ENCODE data around the gene NPIPA8. TPM values are rescaled to one million over a fixed set of nuclear protein-coding genes. Genes with fewer than 3 reads are reported as not detected.
"Not testable (repeated sequence)": the region's sequence is repeated elsewhere in the genome, so short reads cannot be mapped to it uniquely, and the experiment has no call there.

Gene NPIPA8
- total RNA-seq, 2 experiments from 2014 or later, result 16.0 to 18.8 TPM

DNA sequence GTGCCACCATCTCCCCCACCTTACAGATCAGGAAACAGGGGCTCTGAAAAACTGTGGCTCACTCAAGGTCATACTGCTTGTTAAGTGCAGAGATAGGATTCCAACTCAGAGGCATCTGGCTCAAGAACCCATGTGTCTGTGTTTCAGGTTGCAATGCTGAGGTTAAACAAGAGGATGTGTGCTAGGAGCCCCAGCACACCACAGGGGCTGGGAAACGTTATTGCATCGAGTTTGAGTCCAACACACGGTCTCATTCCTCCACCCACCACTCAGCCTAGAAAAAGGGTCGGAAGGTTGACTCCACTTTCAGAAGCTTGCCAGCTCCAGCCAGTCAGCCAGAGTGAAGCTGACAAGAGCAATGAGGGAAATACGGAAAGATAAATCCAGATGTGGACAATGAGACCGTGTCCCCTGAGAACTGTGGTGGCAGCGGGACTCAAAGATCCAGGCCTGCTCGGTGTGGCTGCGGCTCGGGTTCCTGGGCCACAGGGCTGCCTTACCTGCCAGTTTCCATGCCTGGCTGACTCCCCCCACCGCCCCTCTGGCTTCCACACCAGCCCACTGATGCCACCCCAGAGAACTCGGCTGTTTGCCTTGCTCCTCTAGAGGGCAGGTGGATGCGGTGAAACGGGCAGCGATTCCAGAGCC, 33.4 kb downstream of the NPIPA8 start:
- H3K27me3 Mint-ChIP-seq; DNase-seq; H3K27ac Mint-ChIP-seq; H3K36me3 Mint-ChIP-seq; H3K9me3 Mint-ChIP-seq; POLR2A ChIA-PET; H3K4me3 Mint-ChIP-seq; ATAC-seq (ENCODE audit: low read depth); H3K4me1 Mint-ChIP-seq: not testable (repeated sequence)

DNA sequence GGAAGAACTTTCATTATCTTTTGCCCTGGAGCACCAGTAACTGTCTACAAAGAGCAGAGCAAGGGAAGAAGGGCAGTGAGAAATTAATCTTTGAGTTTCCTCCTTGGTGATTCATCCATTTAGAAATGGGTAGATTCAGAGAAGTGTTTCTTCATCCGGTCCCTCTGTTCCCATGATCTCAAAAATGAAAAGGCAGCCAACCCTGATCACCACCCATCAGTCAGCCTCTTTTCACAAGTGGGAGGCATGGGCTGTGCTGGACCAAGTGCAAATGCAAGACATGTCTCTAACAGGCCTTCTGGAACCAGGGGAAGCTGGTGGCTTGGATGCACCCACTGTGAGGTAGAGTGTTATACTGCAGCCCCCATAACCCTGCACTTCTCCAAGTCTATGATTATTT, 38.8 kb downstream of the NPIPA8 start:
- H3K4me3 Mint-ChIP-seq; DNase-seq; POLR2A ChIA-PET; H3K27me3 Mint-ChIP-seq; ATAC-seq (ENCODE audit: low read depth); H3K27ac Mint-ChIP-seq; H3K9me3 Mint-ChIP-seq; H3K4me1 Mint-ChIP-seq; H3K36me3 Mint-ChIP-seq: not testable (repeated sequence)

DNA sequence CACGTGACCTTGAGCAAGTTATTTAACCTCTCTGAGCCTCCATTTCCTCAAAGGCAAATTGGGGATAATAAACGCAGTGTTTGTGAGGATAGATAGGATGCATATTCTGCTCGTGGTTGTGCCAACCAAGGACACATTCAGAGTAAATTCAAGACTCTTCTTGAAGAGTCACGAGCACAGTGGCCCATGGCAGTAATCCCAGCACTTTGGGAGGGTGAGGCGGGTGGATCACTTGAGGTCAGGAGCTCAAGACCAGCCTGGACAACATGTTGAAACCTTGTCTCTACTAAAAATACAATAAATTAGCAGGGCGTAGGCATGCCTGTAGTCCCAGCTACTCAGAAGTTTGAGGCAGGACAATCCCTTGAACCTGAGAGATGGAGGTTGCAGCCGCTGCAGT, 39.6 kb downstream of the NPIPA8 start:
- H3K27me3 Mint-ChIP-seq; H3K27ac Mint-ChIP-seq; ATAC-seq (ENCODE audit: low read depth); H3K9me3 Mint-ChIP-seq; H3K36me3 Mint-ChIP-seq; POLR2A ChIA-PET; H3K4me3 Mint-ChIP-seq; DNase-seq; H3K4me1 Mint-ChIP-seq: not testable (repeated sequence)

DNA sequence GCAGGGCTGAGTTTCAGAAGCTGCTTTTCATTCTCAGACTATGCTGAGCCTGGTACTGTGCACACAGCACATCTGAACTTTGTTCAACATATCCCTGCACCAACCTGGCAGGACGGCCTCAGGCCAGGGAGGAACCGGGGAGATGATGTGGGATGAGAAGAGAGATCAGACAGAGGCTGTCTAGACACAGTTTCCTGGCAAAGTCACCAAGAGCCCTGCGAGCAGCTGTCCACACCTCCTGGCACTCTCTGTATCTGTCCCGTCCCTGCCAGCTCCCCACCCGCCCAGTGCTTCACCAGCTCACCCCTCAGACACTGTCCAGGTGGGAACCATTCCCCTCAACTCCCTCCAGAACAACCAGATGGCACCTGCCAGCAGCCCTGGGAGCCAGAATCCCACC, 42.2 kb downstream of the NPIPA8 start:
- POLR2A ChIA-PET; H3K27ac Mint-ChIP-seq; H3K27me3 Mint-ChIP-seq; H3K4me1 Mint-ChIP-seq; H3K36me3 Mint-ChIP-seq; H3K9me3 Mint-ChIP-seq; ATAC-seq (ENCODE audit: low read depth); H3K4me3 Mint-ChIP-seq; DNase-seq: not testable (repeated sequence)

DNA sequence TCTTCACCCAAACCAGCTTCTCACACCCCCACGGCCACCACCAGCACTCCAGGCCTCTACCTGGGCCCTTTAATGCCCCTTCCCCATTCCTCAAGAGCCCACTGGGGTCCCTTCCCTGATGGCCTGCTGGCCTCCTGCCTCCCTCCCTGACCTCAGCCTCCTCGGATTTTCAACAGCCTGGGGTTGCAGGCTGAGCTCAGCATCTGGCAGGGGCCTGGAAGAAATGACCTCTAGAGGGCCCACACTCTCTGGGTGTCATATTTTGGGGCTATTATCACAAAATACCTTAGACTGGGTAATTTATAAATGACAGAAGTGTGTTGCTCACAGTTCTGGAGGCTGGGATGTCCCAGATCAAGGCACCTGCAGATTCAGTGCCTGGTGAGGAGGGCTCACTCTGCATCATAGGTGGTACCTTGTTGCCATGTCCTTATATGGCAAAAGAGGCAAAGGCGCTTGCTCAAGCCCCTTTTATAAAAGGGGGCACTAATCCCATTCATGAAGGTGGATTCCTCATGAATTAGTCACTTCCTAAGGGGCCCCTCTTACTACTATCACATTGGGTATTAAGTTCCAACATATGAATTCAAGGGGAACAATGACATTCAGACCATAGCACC, 43.1 kb downstream of the NPIPA8 start:
- H3K36me3 Mint-ChIP-seq; H3K27ac Mint-ChIP-seq; H3K27me3 Mint-ChIP-seq; ATAC-seq (ENCODE audit: low read depth); H3K9me3 Mint-ChIP-seq; POLR2A ChIA-PET; H3K4me1 Mint-ChIP-seq; H3K4me3 Mint-ChIP-seq; DNase-seq: not testable (repeated sequence)

DNA sequence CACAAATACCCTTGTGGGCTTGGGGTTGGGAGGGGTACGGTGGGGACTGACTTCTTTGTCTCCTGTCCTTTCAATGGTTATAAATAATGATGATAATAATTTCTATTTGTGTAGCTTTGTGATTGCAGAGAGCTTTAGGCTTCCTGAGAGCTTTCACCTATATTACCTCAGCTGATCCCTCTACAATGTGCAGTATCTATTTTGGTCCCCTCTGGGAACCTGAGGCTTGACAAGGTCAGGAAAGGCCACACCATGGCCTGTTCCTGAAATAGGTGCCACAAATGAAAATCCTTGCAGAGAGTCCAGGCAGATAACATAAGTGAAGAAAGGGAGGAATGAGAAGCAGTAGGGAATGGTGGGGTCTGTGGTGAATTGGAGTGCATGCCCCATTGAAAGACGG, 45.6 kb downstream of the NPIPA8 start:
- POLR2A ChIA-PET; H3K4me3 Mint-ChIP-seq; ATAC-seq (ENCODE audit: low read depth); H3K27ac Mint-ChIP-seq; H3K9me3 Mint-ChIP-seq; H3K36me3 Mint-ChIP-seq; H3K4me1 Mint-ChIP-seq; H3K27me3 Mint-ChIP-seq; DNase-seq: not testable (repeated sequence)

DNA sequence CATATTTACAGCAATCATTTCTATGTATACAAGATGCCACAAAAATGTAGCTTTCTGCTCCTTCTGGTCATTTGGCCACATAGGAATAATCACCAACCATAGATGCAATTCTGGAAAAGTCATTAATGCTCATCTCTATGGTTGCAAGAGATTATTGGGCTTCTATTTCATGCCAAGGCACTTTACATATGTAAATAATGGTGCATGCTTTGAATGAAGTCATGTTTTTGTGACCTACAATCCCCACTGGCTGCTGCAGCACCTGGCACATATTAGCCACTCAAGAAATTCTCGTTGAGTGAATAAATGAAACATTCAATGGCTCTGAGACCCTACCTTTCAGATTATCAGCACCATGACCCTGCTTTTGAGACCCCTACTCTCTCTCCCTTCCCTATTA, 50.2 kb downstream of the NPIPA8 start:
- ATAC-seq (ENCODE audit: low read depth); H3K27me3 Mint-ChIP-seq; H3K4me3 Mint-ChIP-seq; H3K9me3 Mint-ChIP-seq; DNase-seq; H3K27ac Mint-ChIP-seq; POLR2A ChIA-PET; H3K4me1 Mint-ChIP-seq; H3K36me3 Mint-ChIP-seq: not testable (repeated sequence)

DNA sequence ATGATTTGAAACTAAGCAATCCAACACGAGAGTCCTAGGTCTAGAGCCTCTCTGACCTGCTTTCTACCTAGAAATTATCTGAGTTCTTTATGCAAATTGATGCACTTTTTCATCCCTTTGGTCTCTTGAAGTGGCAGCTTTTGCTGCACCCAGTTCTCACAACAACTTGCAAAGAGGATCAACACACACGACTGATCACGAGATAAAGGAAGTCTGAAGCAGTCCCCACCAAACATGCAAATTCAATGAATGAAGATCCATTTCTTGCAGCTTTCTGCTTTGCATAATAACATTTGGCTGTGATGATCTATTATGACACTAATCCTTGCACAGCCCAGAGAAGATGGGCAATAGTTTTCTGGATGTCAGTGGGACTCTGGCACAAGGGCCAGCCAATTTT, 56.2 kb downstream of the NPIPA8 start:
- ATAC-seq (ENCODE audit: low read depth); DNase-seq; H3K9me3 Mint-ChIP-seq; H3K4me1 Mint-ChIP-seq; H3K27me3 Mint-ChIP-seq; H3K27ac Mint-ChIP-seq; H3K36me3 Mint-ChIP-seq; H3K4me3 Mint-ChIP-seq; POLR2A ChIA-PET: not testable (repeated sequence)

DNA sequence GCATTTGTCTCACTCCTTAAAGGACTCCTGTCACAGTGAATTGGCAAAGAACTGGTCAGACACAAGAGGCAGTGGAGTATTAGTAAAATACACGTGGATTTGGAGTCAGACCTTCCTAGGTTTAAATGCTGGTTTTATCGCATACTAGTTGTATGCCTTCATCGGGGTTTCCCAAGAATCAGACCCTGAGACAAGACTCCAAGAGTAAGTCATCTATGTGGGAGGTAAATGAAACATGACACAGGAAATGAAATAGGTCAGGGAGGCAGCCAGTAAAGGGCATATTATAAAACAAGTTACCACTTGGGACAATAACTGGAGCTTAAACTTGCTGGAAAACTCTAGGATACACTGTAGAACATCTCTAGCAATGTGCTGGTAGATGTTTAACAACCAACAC, 59.8 kb downstream of the NPIPA8 start:
- ATAC-seq (ENCODE audit: low read depth); POLR2A ChIA-PET: not testable (repeated sequence)

DNA sequence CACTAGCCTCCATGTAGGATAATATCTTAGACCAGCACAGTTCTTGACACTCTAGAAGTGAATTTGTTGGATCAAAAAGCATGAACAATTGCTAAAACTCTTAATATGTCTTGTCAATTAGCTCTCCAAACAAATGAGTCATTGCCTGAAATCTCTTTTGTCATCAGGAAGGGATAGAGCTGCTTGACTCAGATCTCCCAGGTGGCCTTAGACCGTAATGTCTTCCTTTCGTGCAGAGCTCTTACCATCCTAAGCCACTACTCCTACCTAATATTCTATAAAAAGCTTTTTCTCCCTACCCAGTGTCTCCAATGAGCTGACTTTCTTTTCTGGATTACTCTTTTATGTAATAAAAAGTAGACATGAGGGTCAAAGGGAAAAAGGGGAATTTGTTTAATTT, 66.4 kb downstream of the NPIPA8 start:
- POLR2A ChIA-PET; H3K9me3 Mint-ChIP-seq; H3K27ac Mint-ChIP-seq; ATAC-seq (ENCODE audit: low read depth); H3K4me1 Mint-ChIP-seq; H3K4me3 Mint-ChIP-seq; H3K27me3 Mint-ChIP-seq; DNase-seq; H3K36me3 Mint-ChIP-seq: not testable (repeated sequence)

More for the DNA sequence above, 59.8 kb downstream of the NPIPA8 start:
- H3K27me3 Mint-ChIP-seq, H3K9me3 Mint-ChIP-seq, DNase-seq, H3K36me3 Mint-ChIP-seq, H3K4me1 Mint-ChIP-seq, H3K27ac Mint-ChIP-seq, H3K4me3 Mint-ChIP-seq: not testable (repeated sequence)

Small RNA genes within 50 kb of the gene (microRNA-seq; reads per million reads assigned to microRNA genes)
- gene MIR6511A4, result not detected
- gene MIR6770-3, result not detected

Other genes with a start within 250 kb of the NPIPA8 start
- gene NOMO2, start 225.4 kb upstream of the NPIPA8 start, total RNA-seq, result 10 to 100 TPM; 67.3 to 72.1 TPM

Measured in activated naive CD8-positive, alpha-beta T cell treated with anti-CD3 and anti-CD28 coated beads, Interleukin-2, amount 10 ng/mL, durations not matched to agents 7 days and 5 days (primary cell).